DOHH2 (cell line): ENCODE results near the gene EPAS1.

Source experiments
- H3F3A ChIP-seq: fragments of 200-600 bp; sonication (generic), shearing (Covaris generic); 2 replicates; pipeline ENCODE4 v1.6.0; 2016; ENCODE audit warnings: antibody characterized with exemption, mild to moderate bottlenecking; ENCODE audit not compliant: control insufficient read depth, insufficient read depth
- H3K27ac ChIP-seq: fragments of 200-600 bp; sonication (generic); 2 replicates; pipeline ENCODE4 v1.5.1; 2014; ENCODE audit warnings: low read depth, mild to moderate bottlenecking, low read length, moderate library complexity
- H3K27me3 ChIP-seq: fragments of 200-600 bp; sonication (generic); 2 replicates; pipeline ENCODE4 v1.6.1; 2014; ENCODE audit warnings: mild to moderate bottlenecking, low read length, mixed read lengths; ENCODE audit not compliant: control insufficient read depth
- H3K36me3 ChIP-seq: fragments of 200-600 bp; sonication (generic); 2 replicates; pipeline ENCODE4 v1.6.1; 2014; ENCODE audit warnings: mild to moderate bottlenecking, low read length, moderate library complexity, mixed read lengths; ENCODE audit not compliant: control insufficient read depth
- H3K4me1 ChIP-seq: fragments of 200-600 bp; sonication (generic); 2 replicates; pipeline ENCODE4 v1.6.1; 2014; ENCODE audit warnings: mild to moderate bottlenecking, low read length, mixed read lengths; ENCODE audit not compliant: control insufficient read depth
- H3K4me2 ChIP-seq: fragments of 200-600 bp; sonication (generic); 2 replicates; pipeline ENCODE4 v1.6.0; 2014; ENCODE audit warnings: mild to moderate bottlenecking, low read length, moderate library complexity
- H3K4me3 ChIP-seq: fragments of 200-600 bp; sonication (generic); 2 replicates; pipeline ENCODE4 v1.5.1; 2014; ENCODE audit warnings: mild to moderate bottlenecking, low read length, mixed read lengths
- H3K79me2 ChIP-seq: fragments of 200-600 bp; sonication (generic); 2 replicates; pipeline ENCODE4 v1.6.1; 2014; ENCODE audit warnings: mild to moderate bottlenecking, low read length, mixed read lengths; ENCODE audit not compliant: control insufficient read depth
- H3K9me2 ChIP-seq: fragments of 200-600 bp; sonication (generic); replicated peaks from 2 replicates; pipeline ENCODE4 v1.6.1; 2014; ENCODE audit warnings: mild to moderate bottlenecking, low read length, mixed read lengths; ENCODE audit not compliant: control insufficient read depth
- H3K9me3 ChIP-seq: fragments of 200-600 bp; sonication (generic); 2 replicates; pipeline ENCODE4 v1.6.1; 2014; ENCODE audit warnings: antibody characterized with exemption, low read length, mixed read lengths; ENCODE audit not compliant: control insufficient read depth, insufficient read depth
- H4K20me1 ChIP-seq: fragments of 200-600 bp; sonication (generic); 2 replicates; pipeline ENCODE4 v1.6.0; 2014; ENCODE audit warnings: low read depth, mild to moderate bottlenecking, antibody characterized with exemption, low read length, moderate library complexity; ENCODE audit not compliant: control insufficient read depth, insufficient read depth
- EZH2phosphoT487 ChIP-seq: fragments of 200-600 bp; sonication (generic); IDR thresholded peaks from 2 replicates; pipeline ENCODE4 v1.6.1; 2017; ENCODE audit warnings: borderline replicate concordance, mild to moderate bottlenecking, antibody characterized with exemption, low read length, moderate library complexity, mixed read lengths
- TF ChIP-seq, protein P1 (sequence below): fragments of 200-600 bp; sonication (generic); IDR thresholded peaks from one replicate; pipeline ENCODE4 v1.5.1; 2014; ENCODE audit warnings: antibody characterized with exemption, mild to moderate bottlenecking, low read depth, low read length; ENCODE audit not compliant: poor library complexity, severe bottlenecking

The EPAS1 gene

DNA sequence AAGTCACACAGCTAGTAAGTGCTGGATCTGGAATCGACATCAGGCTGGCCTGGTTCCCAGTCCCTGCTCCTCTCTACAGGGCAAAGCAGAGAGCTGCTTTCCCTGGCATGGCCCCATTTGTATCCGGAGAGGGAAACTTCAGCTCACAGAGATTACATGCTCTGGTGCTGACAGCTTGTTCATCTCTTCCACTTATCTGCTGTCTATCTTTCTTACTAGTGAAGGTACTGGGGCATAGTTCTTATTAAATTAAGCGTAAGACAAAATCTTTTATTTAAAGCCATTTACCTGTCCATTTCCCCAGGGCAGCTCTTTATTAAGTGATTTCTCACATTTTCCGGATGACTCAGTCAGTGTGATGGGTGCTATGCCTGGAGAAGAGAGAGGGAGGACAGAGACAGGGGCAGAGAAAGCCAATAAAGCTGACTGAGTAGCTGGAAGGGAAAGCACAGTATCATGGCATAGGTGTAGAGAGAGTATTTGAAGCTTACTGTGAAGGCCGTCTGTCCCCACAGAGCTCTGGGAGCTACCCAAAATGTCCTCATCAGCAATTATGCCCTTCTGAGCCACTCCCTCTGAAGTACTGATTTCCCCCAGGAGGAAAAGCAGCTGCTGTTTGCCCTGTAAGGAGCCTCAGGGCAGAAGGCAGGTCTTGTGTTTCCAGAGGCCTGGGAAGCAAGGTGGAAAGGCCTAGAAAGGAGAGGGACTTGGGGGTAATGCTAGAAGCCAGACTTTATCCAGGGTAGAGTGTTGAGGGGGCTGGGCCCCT lies 44.1 kb upstream of the EPAS1 start:
- H3K36me3 ChIP-seq = no peaks in the 10 kb centered on the region
- H3K79me2 ChIP-seq = no peaks in the 10 kb centered on the region
- no peaks in the 10 kb centered on the region for H3K27me3 ChIP-seq
- H3K4me2 ChIP-seq = no peak overlapping the region
- H3K9me2 ChIP-seq = no peaks in the 10 kb centered on the region
- H3K9me3 ChIP-seq = no peaks in the 10 kb centered on the region
- no peaks in the 10 kb centered on the region for H4K20me1 ChIP-seq
- TF ChIP-seq, protein P1, sequence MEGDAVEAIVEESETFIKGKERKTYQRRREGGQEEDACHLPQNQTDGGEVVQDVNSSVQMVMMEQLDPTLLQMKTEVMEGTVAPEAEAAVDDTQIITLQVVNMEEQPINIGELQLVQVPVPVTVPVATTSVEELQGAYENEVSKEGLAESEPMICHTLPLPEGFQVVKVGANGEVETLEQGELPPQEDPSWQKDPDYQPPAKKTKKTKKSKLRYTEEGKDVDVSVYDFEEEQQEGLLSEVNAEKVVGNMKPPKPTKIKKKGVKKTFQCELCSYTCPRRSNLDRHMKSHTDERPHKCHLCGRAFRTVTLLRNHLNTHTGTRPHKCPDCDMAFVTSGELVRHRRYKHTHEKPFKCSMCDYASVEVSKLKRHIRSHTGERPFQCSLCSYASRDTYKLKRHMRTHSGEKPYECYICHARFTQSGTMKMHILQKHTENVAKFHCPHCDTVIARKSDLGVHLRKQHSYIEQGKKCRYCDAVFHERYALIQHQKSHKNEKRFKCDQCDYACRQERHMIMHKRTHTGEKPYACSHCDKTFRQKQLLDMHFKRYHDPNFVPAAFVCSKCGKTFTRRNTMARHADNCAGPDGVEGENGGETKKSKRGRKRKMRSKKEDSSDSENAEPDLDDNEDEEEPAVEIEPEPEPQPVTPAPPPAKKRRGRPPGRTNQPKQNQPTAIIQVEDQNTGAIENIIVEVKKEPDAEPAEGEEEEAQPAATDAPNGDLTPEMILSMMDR = no peak
- no peak for TF ChIP-seq EZH2phosphoT487
- no peaks in the 10 kb centered on the region for H3F3A ChIP-seq
- no peak overlapping the region for H3K4me3 ChIP-seq
- H3K27ac ChIP-seq = no peak overlapping the region
- no peaks in the 10 kb centered on the region for H3K4me1 ChIP-seq

DNA sequence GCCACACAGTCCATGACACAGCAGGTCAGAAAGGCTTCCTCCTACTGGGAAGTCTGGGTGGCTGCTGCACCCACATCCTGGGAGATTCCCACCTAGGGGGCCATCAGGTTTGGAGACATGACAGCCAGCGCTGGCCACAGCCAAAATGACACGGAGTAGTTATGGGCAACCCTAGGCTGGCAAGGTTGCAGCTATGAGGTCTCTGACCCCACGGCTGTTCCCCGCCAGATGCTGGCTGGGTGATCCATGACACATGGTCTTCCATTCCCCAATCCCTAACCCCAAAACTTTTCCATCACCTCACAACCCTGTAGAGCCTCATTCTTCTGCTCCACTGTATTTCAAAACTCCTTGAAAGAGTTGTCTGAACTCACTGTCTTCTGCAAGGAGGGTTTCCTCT lies 42.7 kb upstream of the EPAS1 start:
- Histone ChIP-seq H3K4me1 (no peaks in the 10 kb centered on the region), H4K20me1 (no peaks in the 10 kb centered on the region), H3K79me2 (no peaks in the 10 kb centered on the region), H3K27ac (no peak overlapping the region), H3K4me2 (no peak overlapping the region), H3K4me3 (no peak overlapping the region), H3K27me3 (peaks cover 4% of the 10 kb centered on the region; the same call in 1 of the 2 replicates), H3K9me3 (no peaks in the 10 kb centered on the region), H3K9me2 (no peaks in the 10 kb centered on the region), H3K36me3 (no peaks in the 10 kb centered on the region), H3F3A (no peaks in the 10 kb centered on the region)
- TF ChIP-seq, protein P1 = no peak
- TF ChIP-seq EZH2phosphoT487 = no peak

GRCh38 chr2:46256563-46257142 lies 40.6 kb upstream of the EPAS1 start:
- H4K20me1 ChIP-seq = no peaks in the 10 kb centered on the region
- H3K9me3 ChIP-seq = no peaks in the 10 kb centered on the region
- H3K4me1 ChIP-seq = no peaks in the 10 kb centered on the region
- no peak overlapping the region for H3K4me2 ChIP-seq
- peaks cover 4% of the 10 kb centered on the region; the same call in 1 of the 2 replicates for H3K27me3 ChIP-seq
- H3K79me2 ChIP-seq = no peaks in the 10 kb centered on the region
- H3K27ac ChIP-seq = no peak overlapping the region
- H3K9me2 ChIP-seq = no peaks in the 10 kb centered on the region
- H3K4me3 ChIP-seq = no peak overlapping the region
- H3F3A ChIP-seq = no peaks in the 10 kb centered on the region
- H3K36me3 ChIP-seq = no peaks in the 10 kb centered on the region
- TF ChIP-seq, protein P1 = no peak
- TF ChIP-seq EZH2phosphoT487 = no peak
